Cardiac muscle cell (in vitro differentiated cells and primary cell): ENCODE data around the gene WNT1. TPM values are rescaled to one million over a fixed set of nuclear protein-coding genes. Genes with fewer than 3 reads are reported as not detected.

Experiments
- DNase-seq, 2 donors: peaks; one replicate each; pipeline versions ENCODE4 v3.0.0 to v3.0.0-alpha.2; 2010 to 2017; ENCODE audit warnings: low read depth in 1 of 2, low spot score in 1 of 2
- H3K27ac ChIP-seq: fragments of 200-600 bp; sonication (generic); 2 replicates; pipeline ENCODE4 v1.5.1; 2016
- H3K27me3 ChIP-seq: fragments of 200-600 bp; sonication (generic); 2 replicates; pipeline ENCODE4 v1.6.0; 2016; ENCODE audit warnings: control low read depth
- H3K36me3 ChIP-seq: fragments of 200-600 bp; sonication (generic); 2 replicates; pipeline ENCODE4 v1.5.1; 2016; ENCODE audit warnings: control low read depth
- H3K4me1 ChIP-seq: fragments of 200-600 bp; sonication (generic); 2 replicates; pipeline ENCODE4 v1.8.1; 2017; ENCODE audit warnings: low read depth, mild to moderate bottlenecking, mixed run types
- H3K4me3 ChIP-seq: fragments of 200-600 bp; sonication (generic); 2 replicates; pipeline ENCODE4 v1.5.1; 2016; ENCODE audit warnings: mild to moderate bottlenecking
- H3K9me3 ChIP-seq: fragments of 200-600 bp; sonication (generic); 2 replicates; pipeline ENCODE4 v1.5.1; 2017; ENCODE audit warnings: low read depth, mild to moderate bottlenecking, control low read depth
- CTCF ChIP-seq: IDR thresholded peaks from 2 replicates; pipeline ENCODE4 v1.5.1; 2012; ENCODE audit warnings: low read depth, mild to moderate bottlenecking, low read length
- polyA plus RNA-seq: library from polyadenylated mRNA; unstranded; fragments of >200 nt; fragmentation: Nextera tagmentation; extraction: Ambion mirVana; gene quantifications from 2 replicates; pipeline ENCODE4 v1.2.1, GENCODE V29; 2016
- total RNA-seq: library from RNA; depleted of rRNA; stranded (reverse); fragments of >200 nt; gene quantifications from 2 replicates; pipeline ENCODE4 v1.2.3, GENCODE V29; 2016

WNT1 gene
- total and polyA plus RNA-seq, 2 experiments from 2014 or later, result not detected

- no peaks in the 10 kb centered on the region for H3K9me3 ChIP-seq
- TF ChIP-seq CTCF, result no peak
- no peak overlapping the region for H3K4me3 ChIP-seq
- DNase-seq, result no peak
- peaks cover 20% of the 10 kb centered on the region for H3K4me1 ChIP-seq
- no peak overlapping the region for H3K27ac ChIP-seq
- peaks cover 15% of the 10 kb centered on the region for H3K36me3 ChIP-seq
- H3K27me3 ChIP-seq, result no peaks in the 10 kb centered on the region
These were observed 34.9 kb upstream of the WNT1 start for GRCh38 chr12:48943221-48943620.

DNA sequence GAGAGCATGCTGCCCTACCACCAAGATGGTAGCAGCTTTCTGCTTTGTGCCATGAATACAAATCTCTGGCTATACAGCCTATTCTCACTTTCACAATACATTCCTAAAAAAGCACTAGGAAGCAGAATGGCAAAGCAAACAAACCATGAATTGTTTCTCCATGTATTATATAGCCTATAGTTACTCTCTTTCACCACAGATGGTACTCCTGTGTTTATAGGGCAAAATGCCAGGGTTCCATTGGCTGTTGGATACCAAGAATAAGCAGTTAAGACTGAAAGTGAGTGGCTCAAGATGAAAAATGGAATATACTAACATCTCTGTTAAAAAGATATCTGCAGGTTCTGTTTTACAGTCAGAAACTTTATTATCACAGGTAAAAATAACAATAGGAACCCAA, 31.9 kb upstream of the WNT1 start:
- TF ChIP-seq CTCF, result no peak
- peaks cover 4% of the 10 kb centered on the region for H3K36me3 ChIP-seq

GRCh38 chr12:48946943-48947342, 31.2 kb upstream of the WNT1 start:
- Histone ChIP-seq H3K27ac (peak overlapping the region; percentile 74), H3K4me3 (no peak overlapping the region), H3K9me3 (no peaks in the 10 kb centered on the region), H3K36me3 (peaks cover 4% of the 10 kb centered on the region), H3K4me1 (peaks cover 9% of the 10 kb centered on the region), H3K27me3 (no peaks in the 10 kb centered on the region)
- TF ChIP-seq CTCF, result no peak
- DNase-seq, result no peak

More for the DNA sequence above, 31.9 kb upstream of the WNT1 start:
- Histone ChIP-seq H3K9me3 (no peaks in the 10 kb centered on the region), H3K4me1 (peaks cover 16% of the 10 kb centered on the region), H3K27me3 (no peaks in the 10 kb centered on the region), H3K4me3 (no peak overlapping the region), H3K27ac (peak overlapping the region; percentile 74)
- DNase-seq, result peak in 1 of 2 donors; percentile 27

DNA sequence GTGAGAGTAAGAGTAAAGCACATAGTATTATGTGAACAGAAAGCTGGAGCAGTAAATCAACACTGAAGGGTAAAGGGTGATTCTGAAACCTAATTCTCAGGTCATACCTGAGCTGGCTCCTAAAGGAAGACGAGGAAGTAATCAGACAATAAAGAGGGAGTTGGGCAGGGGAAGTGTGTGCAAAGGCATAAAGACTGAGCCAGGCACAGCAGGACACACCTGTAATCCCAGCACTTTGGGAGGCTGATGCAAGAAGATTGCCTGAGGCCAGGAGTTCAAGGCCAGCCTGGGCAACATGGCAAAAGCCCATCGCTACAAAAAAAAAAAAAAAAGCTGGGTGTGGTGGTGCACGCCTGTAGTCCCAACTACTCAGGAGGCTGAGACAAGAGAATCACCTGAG, 30.4 kb upstream of the WNT1 start:
- no peak for DNase-seq
- H3K27me3 ChIP-seq, result no peaks in the 10 kb centered on the region
- no peaks in the 10 kb centered on the region for H3K9me3 ChIP-seq
- no peak overlapping the region for H3K27ac ChIP-seq
- peaks cover 9% of the 10 kb centered on the region for H3K4me1 ChIP-seq
- H3K36me3 ChIP-seq, result peaks cover 4% of the 10 kb centered on the region
- H3K4me3 ChIP-seq, result no peak overlapping the region
- no peak for TF ChIP-seq CTCF

GRCh38 chr12:48952691-48953090, 25.4 kb upstream of the WNT1 start:
- Histone ChIP-seq H3K27ac (peak overlapping the region; percentile 11), H3K4me3 (no peak overlapping the region), H3K4me1 (peaks cover 7% of the 10 kb centered on the region), H3K9me3 (no peaks in the 10 kb centered on the region), H3K36me3 (peaks cover 4% of the 10 kb centered on the region), H3K27me3 (no peaks in the 10 kb centered on the region)
- no peak for DNase-seq
- TF ChIP-seq CTCF, result no peak

DNA sequence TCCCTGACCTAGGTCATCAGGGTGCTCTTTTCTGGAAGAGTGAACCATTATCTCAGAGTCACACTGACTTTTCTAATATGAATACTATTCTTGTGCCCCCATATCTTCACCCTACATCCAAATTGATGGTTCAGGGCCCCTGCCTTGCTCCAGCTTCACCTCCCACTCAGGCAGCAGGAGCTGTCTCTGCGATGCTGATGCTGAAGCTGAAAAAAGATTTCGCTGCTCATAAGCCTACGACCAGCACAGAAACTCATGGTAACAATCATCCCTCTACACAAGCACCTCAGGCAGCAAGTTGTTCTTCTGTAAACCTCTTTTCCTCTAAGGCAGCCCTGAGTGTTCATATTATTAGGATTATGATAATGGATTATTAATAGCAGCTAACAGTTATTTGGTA, 24.1 kb upstream of the WNT1 start:
- peaks cover 7% of the 10 kb centered on the region for H3K4me1 ChIP-seq
- no peak for DNase-seq
- no peaks in the 10 kb centered on the region for H3K27me3 ChIP-seq
- H3K36me3 ChIP-seq, result peaks cover 4% of the 10 kb centered on the region
- H3K9me3 ChIP-seq, result no peaks in the 10 kb centered on the region
- H3K27ac ChIP-seq, result no peak overlapping the region
- H3K4me3 ChIP-seq, result no peak overlapping the region
- no peak for TF ChIP-seq CTCF
